NB4 (cell line): Measurements from ENCODE around the gene AHRR.

Experiments
- POLR2A ChIP-seq: IDR thresholded peaks from 2 replicates; pipeline ENCODE4 v1.6.1; 2011; ENCODE audit warnings: mild to moderate bottlenecking; ENCODE audit not compliant: insufficient read length; ENCODE audit errors: extremely low read depth
- TF ChIP-seq, protein P1 (sequence below): IDR thresholded peaks from 2 replicates; pipeline ENCODE4 v1.6.1; 2011; ENCODE audit warnings: low read depth, low read length
- TF ChIP-seq, protein P2 (sequence below): IDR thresholded peaks from one replicate; pipeline ENCODE4 v1.5.1; 2012; ENCODE audit warnings: low read depth, low read length

- TF ChIP-seq POLR2A = no peak
- TF ChIP-seq, protein P1, sequence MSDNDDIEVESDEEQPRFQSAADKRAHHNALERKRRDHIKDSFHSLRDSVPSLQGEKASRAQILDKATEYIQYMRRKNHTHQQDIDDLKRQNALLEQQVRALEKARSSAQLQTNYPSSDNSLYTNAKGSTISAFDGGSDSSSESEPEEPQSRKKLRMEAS = no peak
- TF ChIP-seq, protein P2, sequence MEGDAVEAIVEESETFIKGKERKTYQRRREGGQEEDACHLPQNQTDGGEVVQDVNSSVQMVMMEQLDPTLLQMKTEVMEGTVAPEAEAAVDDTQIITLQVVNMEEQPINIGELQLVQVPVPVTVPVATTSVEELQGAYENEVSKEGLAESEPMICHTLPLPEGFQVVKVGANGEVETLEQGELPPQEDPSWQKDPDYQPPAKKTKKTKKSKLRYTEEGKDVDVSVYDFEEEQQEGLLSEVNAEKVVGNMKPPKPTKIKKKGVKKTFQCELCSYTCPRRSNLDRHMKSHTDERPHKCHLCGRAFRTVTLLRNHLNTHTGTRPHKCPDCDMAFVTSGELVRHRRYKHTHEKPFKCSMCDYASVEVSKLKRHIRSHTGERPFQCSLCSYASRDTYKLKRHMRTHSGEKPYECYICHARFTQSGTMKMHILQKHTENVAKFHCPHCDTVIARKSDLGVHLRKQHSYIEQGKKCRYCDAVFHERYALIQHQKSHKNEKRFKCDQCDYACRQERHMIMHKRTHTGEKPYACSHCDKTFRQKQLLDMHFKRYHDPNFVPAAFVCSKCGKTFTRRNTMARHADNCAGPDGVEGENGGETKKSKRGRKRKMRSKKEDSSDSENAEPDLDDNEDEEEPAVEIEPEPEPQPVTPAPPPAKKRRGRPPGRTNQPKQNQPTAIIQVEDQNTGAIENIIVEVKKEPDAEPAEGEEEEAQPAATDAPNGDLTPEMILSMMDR = no peak
Measured at GRCh38 chr5:362978-363765, 41.7 kb downstream of the AHRR start.
